GM19467 (cell line): Measurements from ENCODE around the gene ZNF516.

ENCODE experiments used
- ATAC-seq: cut with Tn5 transposase; IDR thresholded peaks from one replicate; pipeline ENCODE4 v1.9.1; 2021; ENCODE audit warnings: mild to moderate bottlenecking, moderate library complexity; ENCODE audit not compliant: unreplicated experiment

The ZNF516 gene

GRCh38 chr18:76456018-76456750, 38.9 kb downstream of the ZNF516 start:
- no peak for ATAC-seq

DNA sequence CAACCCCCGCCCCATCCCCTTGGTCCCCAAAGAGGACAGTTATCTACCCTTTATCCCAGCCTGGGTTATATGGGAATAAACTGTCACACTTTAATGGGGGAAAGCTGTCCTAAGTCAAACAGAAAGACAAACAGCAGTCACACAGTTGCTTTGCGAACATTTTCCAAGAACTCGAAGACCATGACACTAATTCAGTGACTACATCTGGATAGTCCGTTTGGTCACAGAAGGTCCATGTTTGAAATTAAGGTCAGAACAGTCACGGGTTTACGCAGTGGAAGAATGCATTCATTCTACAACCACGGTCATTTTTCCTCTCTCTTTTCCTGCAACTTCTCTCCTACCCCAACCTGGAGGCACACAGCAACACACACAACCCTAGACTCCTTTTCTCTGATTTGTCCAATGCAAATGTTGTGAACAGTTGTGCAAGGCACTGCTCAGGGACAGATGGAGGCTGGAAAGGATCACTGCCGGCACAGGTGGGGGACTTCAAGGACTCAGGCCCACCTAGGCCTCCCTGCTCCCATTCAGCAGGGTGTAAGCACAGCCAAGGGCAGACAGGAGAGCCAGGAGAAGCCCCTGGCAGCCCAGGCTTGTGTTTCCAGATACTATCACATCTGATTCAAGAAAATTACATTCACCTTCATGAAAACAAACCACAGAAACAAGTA, 39.9 kb downstream of the ZNF516 start:
- ATAC-seq, result no peak

GRCh38 chr18:76454418-76454817, 40.6 kb downstream of the ZNF516 start:
- no peak for ATAC-seq

- ATAC-seq, result no peak
Measured at GRCh38 chr18:76453932-76454331, 41.1 kb downstream of the ZNF516 start.

DNA sequence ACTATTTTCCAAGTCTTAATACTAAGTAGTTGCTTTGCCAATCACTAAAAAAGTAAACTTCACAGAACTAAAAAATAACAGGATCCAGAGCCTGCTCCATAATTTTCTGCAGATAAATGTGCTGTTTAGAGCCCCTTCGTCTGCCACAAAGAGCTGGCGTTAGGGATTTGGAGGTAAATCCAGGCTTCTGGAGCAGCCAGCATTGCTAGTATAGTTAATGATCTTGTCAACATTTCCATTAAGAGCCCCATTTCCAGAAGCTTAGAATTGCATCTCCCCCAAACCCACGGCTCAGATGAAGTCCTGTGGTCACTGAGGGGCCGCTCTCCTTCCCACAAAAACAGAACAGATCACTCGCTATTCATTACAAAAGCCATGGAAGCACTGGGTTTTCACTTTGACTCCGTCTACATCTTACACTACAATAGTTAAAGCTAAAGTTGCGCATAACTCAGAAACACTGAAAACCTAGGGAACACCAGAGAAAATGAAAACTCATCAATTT, 41.9 kb downstream of the ZNF516 start:
- ATAC-seq, result no peak

DNA sequence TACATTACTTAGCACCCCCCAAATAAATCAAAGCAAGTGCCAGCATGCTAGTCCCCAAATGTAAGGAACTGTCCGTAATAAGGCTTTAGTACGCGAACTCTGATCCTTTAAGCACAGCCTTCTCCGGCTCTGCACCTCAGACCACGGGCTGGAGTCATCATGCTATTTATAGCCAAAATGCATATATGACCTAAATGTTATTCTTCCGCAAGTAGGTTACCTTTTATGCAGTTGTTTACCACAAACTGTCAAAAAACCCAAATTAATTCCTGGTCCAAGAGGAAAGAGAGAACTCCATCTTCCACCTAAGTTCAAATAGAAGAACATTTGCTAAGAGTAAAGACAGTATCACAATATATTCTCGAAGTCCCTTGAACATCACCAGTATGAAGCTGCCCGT, 42.7 kb downstream of the ZNF516 start:
- ATAC-seq, result no peak

GRCh38 chr18:76451396-76452331, 43.4 kb downstream of the ZNF516 start:
- ATAC-seq, result no peak

DNA sequence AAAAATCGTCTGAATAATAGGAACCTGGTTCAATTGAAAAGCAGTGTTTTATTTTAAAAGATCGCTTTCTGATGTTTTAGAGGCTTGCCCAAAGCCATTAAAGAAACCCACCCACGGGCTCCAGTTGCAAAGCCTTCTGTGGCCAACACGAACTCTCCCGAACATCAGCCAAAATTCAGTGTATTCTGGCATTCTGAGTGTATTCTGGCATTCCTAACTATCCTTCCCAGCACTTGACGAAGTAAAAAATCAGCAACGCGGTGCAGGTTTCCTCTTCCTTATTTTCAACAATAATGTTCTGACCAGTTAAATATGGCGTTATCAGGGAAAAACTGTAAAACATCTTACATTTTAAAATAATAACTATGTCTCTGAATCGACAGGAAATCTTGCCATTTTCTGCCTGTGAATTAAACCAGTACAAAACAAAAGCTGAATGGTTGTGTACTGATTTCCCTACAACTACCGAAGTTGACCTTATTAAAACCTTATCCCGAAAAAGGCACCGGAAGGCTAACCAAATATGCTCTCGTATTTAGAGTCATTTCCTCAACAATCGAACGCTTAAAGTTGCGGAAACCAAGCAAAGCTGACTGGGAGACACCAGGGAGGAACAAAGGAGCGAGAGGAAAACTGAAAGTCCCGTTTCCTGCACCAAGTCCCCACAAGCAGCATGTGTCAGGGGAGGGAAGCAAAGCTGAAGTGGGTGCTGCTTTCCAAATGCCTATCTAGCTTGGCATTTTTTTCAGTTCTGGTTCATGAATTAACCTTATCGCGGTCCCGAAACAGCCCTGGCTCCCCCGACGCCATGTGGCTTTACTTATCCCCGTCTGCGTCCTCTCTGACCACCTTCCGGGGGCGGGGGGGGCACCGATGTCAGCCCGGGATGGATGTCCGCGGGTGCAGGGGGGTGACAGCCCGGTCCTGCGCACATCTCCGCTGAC, 44.3 kb downstream of the ZNF516 start:
- ATAC-seq, result no peak

- ATAC-seq, result no peak
Measured at GRCh38 chr18:76449111-76449453, 46.0 kb downstream of the ZNF516 start.

GRCh38 chr18:76448256-76449110, 46.6 kb downstream of the ZNF516 start:
- ATAC-seq, result no peak

- no peak for ATAC-seq
Measured at GRCh38 chr18:76447258-76447890, 47.7 kb downstream of the ZNF516 start.

DNA sequence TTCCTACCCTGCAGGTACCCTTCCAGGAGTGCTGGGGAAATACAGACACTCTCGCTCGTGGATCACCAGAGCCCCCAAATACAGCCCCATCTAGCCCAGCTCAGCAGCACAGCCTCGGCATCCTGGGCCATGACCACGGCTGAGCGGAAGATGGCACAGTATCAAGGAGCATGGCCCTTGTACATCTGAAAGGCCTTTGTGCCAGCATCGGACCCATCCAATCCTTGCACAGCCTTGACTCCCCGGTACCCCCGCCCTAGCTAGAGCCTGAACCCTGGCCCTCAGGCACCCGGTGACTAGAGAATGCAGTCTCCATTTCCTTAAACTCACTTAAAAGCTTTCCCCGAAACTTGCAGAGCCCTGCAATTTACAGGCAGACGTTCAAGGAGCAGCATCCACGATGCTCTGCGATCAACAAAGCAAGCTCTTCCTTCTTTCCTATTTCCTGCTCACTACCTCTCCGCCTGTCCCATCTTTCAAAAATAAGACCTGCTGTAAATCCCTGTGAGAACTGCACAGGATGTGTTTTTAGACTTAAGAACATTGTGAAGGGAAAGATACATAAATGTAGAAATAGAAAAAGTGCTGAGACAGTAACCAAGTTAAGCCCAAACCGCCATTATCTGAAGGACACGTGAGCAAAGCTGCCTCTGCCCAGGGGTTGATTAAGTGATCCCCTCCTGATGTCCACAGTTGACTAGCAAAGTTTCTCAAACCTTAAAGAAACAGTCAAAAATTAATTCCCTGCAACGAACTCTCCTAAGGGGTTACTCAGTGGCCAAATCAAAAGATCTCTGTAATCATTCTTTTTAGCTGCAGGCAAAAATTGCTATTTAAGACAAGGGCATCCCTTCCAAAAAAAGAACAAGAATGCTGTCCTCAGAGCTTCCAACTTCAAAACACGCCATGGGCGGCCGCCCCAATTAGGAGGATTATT, 48.5 kb downstream of the ZNF516 start:
- ATAC-seq, result no peak

DNA sequence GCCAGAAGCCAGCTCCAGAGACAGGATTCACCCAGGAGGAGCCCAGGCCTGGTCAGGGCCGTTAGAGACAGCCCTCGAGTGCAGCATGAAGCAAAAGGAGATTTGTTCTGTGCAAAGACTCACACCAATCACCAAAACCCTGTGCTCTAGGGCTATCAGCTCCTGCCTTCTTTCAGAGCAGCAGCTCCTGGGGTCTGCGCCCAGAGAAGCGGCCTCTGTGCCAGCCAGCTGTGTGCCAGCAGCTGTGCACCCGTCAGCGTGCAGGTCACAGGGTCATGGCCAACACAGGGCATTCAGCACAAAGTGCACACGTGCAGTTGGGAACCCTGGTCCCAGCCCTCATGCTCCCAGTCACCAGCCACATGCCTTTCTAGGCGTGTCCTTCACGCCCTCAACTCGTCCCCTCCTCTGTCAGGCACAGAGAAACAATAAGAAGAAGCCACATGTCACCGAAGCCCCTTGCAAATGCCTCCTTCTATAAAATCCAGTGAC, 49.3 kb downstream of the ZNF516 start:
- ATAC-seq, result no peak

DNA sequence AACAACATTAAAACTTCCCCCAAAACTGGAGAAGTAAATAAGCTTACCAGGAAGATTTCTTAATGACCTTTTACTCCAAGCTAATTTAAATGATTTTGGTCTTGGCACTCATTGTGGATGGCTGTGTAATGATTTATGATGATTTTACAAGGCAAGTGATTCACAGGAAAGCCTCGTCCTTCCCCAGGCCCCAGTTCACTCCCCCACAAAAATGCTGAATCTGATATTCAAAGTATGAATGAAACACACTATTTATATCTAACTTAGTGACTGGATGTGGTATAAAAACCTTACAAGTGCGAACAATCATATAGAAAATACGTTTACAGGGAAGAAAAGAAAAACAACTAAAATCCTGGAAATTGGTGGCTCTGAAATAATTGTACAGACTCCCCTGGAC, 49.8 kb downstream of the ZNF516 start:
- no peak for ATAC-seq

GRCh38 chr18:76444446-76445105, 50.5 kb downstream of the ZNF516 start:
- ATAC-seq, result no peak

DNA sequence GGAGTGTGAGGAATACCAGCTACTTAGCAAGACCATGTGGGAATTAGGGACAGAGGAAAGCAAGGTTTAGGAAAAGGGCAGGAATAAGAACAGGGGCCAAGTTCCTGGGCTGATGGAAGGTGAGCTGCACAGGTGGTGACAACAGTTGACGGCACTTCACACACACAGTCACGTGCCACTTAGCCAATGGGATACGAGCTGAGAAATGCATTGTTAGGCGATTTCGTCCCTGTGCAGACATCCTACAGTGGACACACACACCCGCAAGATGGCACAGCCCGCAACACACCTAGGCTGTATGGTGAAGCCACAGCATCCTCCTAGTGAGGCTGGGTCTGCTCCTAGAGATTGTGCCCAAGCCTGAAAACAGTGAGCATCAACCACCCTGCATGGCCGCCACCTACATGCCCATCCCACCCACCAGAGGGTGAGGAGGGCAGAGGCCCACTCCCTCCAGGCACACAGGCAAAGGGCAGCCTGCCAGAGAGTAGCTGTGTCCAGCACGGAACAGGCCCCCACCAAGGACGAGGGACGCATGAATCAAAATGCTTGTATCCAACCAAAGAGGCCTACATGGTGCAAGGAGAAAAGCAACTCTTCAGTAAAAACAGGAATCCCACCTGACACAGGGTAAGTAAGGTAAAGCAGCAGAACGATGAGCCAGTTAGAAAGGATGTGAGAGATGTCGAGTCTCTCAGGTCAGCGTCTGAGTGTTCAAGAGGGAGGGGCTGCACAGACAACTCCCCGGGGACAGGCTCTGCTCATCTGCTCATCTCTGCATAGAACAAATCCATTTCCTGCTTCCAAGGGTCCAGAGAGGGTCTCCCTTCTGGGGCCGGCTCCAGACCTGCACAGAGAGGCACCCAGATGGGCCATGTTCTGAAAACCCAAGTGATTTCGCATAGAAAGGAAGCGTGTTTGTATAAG, 51.3 kb downstream of the ZNF516 start:
- ATAC-seq, result no peak
